Activated naive CD8-positive, alpha-beta T cell (primary cell): Measurements from ENCODE around the gene ZSWIM7.
"Not testable (repeated sequence)": the region's sequence is repeated elsewhere in the genome, so short reads cannot be mapped to it uniquely, and the experiment has no call there.

Source experiments
- H3K27ac Mint-ChIP-seq: one replicate; pipeline ENCODE4 v1.8.0; 2021; ENCODE audit warnings: mixed read lengths
- H3K27me3 Mint-ChIP-seq: one replicate; pipeline ENCODE4 v1.8.0; 2021; ENCODE audit warnings: mixed read lengths
- H3K36me3 Mint-ChIP-seq: one replicate; pipeline ENCODE4 v1.8.0; 2021; ENCODE audit warnings: mixed read lengths
- H3K4me1 Mint-ChIP-seq: one replicate; pipeline ENCODE4 v1.8.0; 2021; ENCODE audit warnings: low read depth, mixed read lengths
- H3K4me3 Mint-ChIP-seq: one replicate; pipeline ENCODE4 v1.8.0; 2021; ENCODE audit warnings: mild to moderate bottlenecking, mixed read lengths
- H3K9me3 Mint-ChIP-seq: one replicate; pipeline ENCODE4 v1.8.0; 2021; ENCODE audit warnings: low read depth, mixed read lengths

ZSWIM7 gene

DNA sequence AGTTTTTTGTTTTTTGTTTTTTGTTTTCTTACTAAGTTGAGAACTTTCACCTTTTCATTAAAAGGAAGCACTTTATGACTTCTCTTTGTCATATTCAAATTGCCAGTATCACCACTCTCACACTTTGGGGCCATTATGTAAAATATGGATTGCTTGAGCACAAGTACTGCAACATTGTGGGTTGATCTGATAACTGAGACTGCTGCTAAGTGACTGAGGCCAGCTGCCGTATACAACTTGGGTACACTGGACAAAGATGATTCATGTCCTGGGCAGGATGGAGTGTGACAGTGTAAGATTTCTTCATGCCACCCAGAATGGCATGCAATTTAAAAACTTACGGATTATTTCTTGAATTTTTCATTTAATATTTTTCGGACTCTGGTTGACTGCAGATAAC is 7.9 kb upstream of the ZSWIM7 start:
- H3K9me3 Mint-ChIP-seq: no peaks in the 10 kb centered on the region
- peaks cover 22% of the 10 kb centered on the region for H3K36me3 Mint-ChIP-seq
- peaks cover 35% of the 10 kb centered on the region for H3K4me1 Mint-ChIP-seq
- H3K27ac Mint-ChIP-seq: no peak overlapping the region
- no peaks in the 10 kb centered on the region for H3K27me3 Mint-ChIP-seq
- no peak overlapping the region for H3K4me3 Mint-ChIP-seq

DNA sequence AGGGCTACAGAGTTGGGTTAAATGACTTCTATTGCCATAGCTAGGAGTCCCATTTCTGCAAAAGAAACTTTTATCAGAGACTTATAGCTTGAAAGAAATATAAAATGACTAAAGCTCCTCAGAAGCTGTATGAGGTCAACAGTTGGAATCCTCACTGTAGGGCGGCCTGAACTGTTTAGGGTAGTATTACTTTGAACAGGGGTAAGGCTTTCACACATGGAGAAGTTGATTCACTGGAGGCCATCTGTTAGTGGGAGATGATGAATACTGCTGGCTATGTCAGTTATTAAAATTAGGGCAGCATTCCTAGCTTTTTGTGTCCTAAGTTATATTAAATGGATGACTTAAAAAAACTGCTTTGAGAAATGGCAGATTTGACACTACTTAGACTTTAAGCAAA is 6.1 kb upstream of the ZSWIM7 start:
- Mint-ChIP-seq H3K36me3 (peaks cover 36% of the 10 kb centered on the region), H3K9me3 (no peaks in the 10 kb centered on the region), H3K27ac (peak overlapping the region; percentile 34), H3K27me3 (no peaks in the 10 kb centered on the region), H3K4me3 (no peak overlapping the region), H3K4me1 (peaks cover 45% of the 10 kb centered on the region)

- Mint-ChIP-seq H3K4me3 (no peak overlapping the region), H3K27ac (no peak overlapping the region), H3K27me3 (no peaks in the 10 kb centered on the region), H3K36me3 (peaks cover 38% of the 10 kb centered on the region), H3K4me1 (peaks cover 51% of the 10 kb centered on the region), H3K9me3 (no peaks in the 10 kb centered on the region)
These were observed 4.3 kb upstream of the ZSWIM7 start for GRCh38 chr17:16003841-16004240.

GRCh38 chr17:16002708-16003260 is 3.3 kb upstream of the ZSWIM7 start:
- H3K27me3 Mint-ChIP-seq: no peaks in the 10 kb centered on the region
- H3K9me3 Mint-ChIP-seq: no peaks in the 10 kb centered on the region
- peak overlapping the region; percentile 99 for H3K4me3 Mint-ChIP-seq
- peaks cover 46% of the 10 kb centered on the region for H3K4me1 Mint-ChIP-seq
- H3K27ac Mint-ChIP-seq: no peak overlapping the region
- H3K36me3 Mint-ChIP-seq: peaks cover 29% of the 10 kb centered on the region

GRCh38 chr17:16001226-16001897 is 1.9 kb upstream of the ZSWIM7 start:
- Mint-ChIP-seq H3K9me3 (no peaks in the 10 kb centered on the region), H3K36me3 (peaks cover 30% of the 10 kb centered on the region), H3K4me3 (peak overlapping the region; percentile 99), H3K27me3 (no peaks in the 10 kb centered on the region), H3K27ac (peak overlapping the region; percentile 95), H3K4me1 (peaks cover 45% of the 10 kb centered on the region)

DNA sequence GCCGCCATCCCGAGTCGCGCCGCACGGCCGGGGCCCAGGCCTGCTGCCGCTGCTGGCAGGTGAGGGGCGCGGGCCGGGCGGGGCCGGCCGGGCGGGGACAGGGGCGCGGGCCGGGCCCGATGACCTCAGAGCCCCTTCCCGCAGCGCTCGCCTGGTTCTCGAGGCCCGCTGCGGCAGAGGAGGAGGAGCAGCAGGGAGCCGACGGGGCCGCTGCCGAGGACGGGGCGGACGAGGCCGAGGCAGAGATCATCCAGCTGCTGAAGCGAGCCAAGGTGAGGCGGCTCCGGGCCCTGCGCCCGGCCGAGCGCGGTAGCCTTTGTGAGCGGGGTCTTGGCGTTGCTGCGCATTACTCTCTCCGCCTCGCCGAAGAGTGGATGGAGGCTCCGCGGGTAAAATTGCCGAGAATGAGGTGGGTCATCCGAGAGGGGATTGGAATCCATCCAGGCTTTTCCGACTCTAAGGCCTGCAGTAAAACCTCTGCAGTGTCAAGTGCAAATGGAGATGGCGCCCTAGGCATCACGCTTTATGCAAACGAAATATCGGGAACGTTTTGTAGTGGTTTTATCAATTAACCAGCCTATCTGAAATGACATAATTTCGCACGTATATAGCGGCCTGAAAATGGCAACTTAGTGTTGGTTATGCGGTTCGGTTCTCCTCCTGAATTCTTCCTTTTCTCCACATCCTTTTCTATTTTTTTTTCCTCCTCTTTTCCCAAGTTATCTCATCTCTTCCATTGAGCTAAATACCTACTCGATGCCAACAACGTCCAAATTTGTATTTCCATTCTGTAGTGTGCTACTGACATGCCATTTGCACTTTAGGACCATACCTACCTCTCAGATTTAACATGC is 697 bp upstream of the ZSWIM7 start:
- Mint-ChIP-seq H3K4me1 (peaks cover 44% of the 10 kb centered on the region), H3K36me3 (peaks cover 30% of the 10 kb centered on the region), H3K27me3 (no peaks in the 10 kb centered on the region), H3K9me3 (no peaks in the 10 kb centered on the region), H3K27ac (peak overlapping the region; percentile 95), H3K4me3 (peak overlapping the region; percentile 99)

- H3K9me3 Mint-ChIP-seq: no peaks in the 10 kb centered on the region
- H3K36me3 Mint-ChIP-seq: peaks cover 19% of the 10 kb centered on the region
- H3K27ac Mint-ChIP-seq: peak overlapping the region; percentile 96
- no peaks in the 10 kb centered on the region for H3K27me3 Mint-ChIP-seq
- peak overlapping the region; percentile 95 for H3K4me3 Mint-ChIP-seq
- peaks cover 45% of the 10 kb centered on the region for H3K4me1 Mint-ChIP-seq
These were observed 1.4 kb downstream of the ZSWIM7 start for GRCh38 chr17:15998031-15998562.

DNA sequence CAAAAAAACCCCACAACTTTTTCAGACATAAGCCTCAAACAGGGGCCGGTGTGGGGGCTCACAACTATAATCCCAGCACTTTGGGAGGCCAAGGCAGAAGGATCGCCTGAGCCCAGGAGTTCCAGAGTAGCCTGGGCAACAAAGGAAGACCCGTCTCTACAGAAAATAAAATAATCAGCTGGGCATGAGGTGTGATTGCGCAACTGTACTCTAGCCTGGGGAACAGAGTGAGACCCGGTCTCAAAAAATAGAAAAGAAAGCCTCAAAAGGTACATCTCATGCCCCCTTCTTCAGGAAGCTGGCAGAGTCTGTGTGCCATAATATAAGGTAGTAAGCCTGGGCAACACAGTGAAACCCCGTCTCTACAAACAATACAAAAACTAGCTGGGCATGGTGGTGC is 3.2 kb downstream of the ZSWIM7 start:
- H3K4me3 Mint-ChIP-seq: no peak overlapping the region
- no peaks in the 10 kb centered on the region for H3K9me3 Mint-ChIP-seq
- peaks cover 11% of the 10 kb centered on the region for H3K36me3 Mint-ChIP-seq
- peaks cover 29% of the 10 kb centered on the region for H3K4me1 Mint-ChIP-seq
- no peak overlapping the region for H3K27ac Mint-ChIP-seq
- no peaks in the 10 kb centered on the region for H3K27me3 Mint-ChIP-seq

DNA sequence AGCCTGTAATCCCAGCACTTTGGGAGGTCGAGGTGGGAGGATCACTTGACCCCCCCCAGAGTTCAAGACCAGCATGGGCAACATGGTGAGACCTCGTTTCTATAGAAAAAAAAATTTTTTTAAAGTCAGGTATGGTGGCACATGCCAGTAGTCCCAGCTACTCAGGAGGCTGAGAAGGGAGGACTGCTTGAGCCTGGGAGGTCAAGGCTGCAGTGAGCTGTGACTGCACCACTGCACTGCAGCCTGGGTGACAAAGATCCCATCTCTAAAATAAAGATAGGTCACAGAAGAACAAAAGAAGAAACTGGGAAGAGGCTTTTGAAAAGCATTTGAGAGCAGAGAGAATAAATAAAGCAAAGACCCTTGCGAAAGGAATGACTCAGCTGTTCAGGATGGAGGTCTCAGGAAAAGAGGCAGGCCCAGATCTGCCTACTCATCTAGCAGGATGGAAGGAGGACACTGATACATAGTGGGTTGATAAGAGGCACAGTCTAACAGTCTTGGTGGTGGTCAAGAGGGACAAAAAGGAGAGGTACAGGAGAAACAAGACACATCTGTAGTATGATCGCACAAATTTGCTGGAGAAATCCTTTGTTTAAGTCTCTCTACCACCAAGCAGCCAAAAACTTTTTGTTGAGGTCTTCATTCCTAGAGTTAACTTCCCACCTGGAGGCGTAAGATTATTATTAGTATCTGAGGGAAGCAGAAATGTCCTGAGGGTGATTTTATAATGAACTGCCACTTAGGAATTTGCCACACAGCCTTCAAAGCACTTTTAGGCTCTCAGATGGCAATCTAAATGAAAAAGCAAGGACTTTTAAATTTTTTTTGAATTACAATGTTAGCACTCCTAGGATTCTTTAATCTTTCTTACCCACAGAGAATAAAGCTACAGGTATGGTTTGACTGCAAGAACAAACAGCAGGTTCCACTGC is 17.6 kb downstream of the ZSWIM7 start:
- Mint-ChIP-seq H3K27me3 (no peaks in the 10 kb centered on the region), H3K36me3 (peaks cover 11% of the 10 kb centered on the region), H3K4me1 (peaks cover 25% of the 10 kb centered on the region), H3K4me3 (peak overlapping the region; percentile 1), H3K27ac (peak overlapping the region; percentile 74), H3K9me3 (no peaks in the 10 kb centered on the region)

DNA sequence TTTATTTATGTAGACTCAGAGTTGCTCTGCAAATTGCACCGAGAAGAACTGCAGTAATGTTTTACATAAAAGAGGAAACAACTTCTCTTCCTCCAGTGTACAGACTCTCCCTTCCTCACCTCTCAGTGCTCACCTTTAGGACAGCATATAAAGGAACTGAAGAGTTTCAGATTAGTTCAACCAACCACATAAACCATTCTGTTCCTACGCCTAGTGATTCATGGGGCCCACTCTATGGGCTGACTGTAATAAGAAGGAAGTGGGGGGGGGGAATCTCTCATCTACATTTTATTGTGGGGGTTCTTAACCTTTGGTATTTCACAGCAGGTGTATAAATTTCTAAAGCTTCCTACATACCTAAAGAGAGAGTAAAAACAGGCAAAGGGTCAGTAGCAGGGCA is 18.3 kb downstream of the ZSWIM7 start:
- H3K9me3 Mint-ChIP-seq: no peaks in the 10 kb centered on the region
- H3K4me3 Mint-ChIP-seq: peak overlapping the region; percentile 63
- peak overlapping the region; percentile 25 for H3K27ac Mint-ChIP-seq
- H3K4me1 Mint-ChIP-seq: peaks cover 25% of the 10 kb centered on the region
- H3K36me3 Mint-ChIP-seq: peaks cover 12% of the 10 kb centered on the region
- no peaks in the 10 kb centered on the region for H3K27me3 Mint-ChIP-seq

- not testable (repeated sequence) for H3K4me3 Mint-ChIP-seq, H3K27ac Mint-ChIP-seq, H3K9me3 Mint-ChIP-seq, H3K27me3 Mint-ChIP-seq
- peaks cover 12% of the 10 kb centered on the region for H3K36me3 Mint-ChIP-seq
- H3K4me1 Mint-ChIP-seq: peaks cover 25% of the 10 kb centered on the region
These were observed 20.5 kb downstream of the ZSWIM7 start for GRCh38 chr17:15979013-15979412.

- peaks cover 23% of the 10 kb centered on the region for H3K4me1 Mint-ChIP-seq
- H3K36me3 Mint-ChIP-seq: peaks cover 12% of the 10 kb centered on the region
- H3K27me3 Mint-ChIP-seq: no peaks in the 10 kb centered on the region
- H3K27ac Mint-ChIP-seq: no peak overlapping the region
- no peaks in the 10 kb centered on the region for H3K9me3 Mint-ChIP-seq
- H3K4me3 Mint-ChIP-seq: no peak overlapping the region
These were observed 20.9 kb downstream of the ZSWIM7 start for GRCh38 chr17:15978606-15979005.

GRCh38 chr17:15977894-15978293 is 21.6 kb downstream of the ZSWIM7 start:
- H3K27me3 Mint-ChIP-seq: no peaks in the 10 kb centered on the region
- H3K27ac Mint-ChIP-seq: no peak overlapping the region
- peaks cover 24% of the 10 kb centered on the region for H3K4me1 Mint-ChIP-seq
- H3K9me3 Mint-ChIP-seq: no peaks in the 10 kb centered on the region
- peaks cover 12% of the 10 kb centered on the region for H3K36me3 Mint-ChIP-seq
- H3K4me3 Mint-ChIP-seq: no peak overlapping the region

DNA sequence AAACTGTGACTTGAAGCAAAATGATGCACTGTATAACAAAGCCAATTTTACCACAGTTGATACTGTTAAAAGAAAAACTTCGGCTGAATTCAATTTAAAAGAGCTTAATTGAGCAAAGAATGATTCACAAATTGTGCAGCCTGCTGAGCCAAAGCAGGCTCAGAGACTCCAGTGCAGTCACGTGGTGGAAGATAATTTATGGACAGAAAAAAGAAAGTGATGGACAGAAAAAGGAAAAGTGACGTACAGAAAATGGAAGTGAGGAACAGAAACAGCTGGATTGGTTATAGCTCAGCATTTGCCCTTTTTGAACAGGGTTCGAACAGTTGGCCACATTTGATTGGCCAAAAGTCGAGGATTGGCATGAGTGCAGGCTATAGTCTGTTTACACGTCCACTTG is 25.7 kb downstream of the ZSWIM7 start:
- H3K4me3 Mint-ChIP-seq: no peak overlapping the region
- peaks cover 8% of the 10 kb centered on the region for H3K36me3 Mint-ChIP-seq
- H3K9me3 Mint-ChIP-seq: no peaks in the 10 kb centered on the region
- H3K27me3 Mint-ChIP-seq: no peaks in the 10 kb centered on the region
- H3K4me1 Mint-ChIP-seq: peaks cover 5% of the 10 kb centered on the region
- no peak overlapping the region for H3K27ac Mint-ChIP-seq
